Measurements from ENCODE around the gene SLC41A1. TPM values are rescaled to one million over a fixed set of nuclear protein-coding genes. Genes with fewer than 3 reads are reported as not detected.

The SLC41A1 gene
- total and polyA plus RNA-seq, 4 donors, result 7.3 to 40.3 (median 30.5) TPM

GRCh38 chr1:205800981-205801703 lies 11.9 kb downstream of the SLC41A1 start:
- intact Hi-C loops (cut with DNase I), result no loop called here

GRCh38 chr1:205800427-205800826 lies 12.6 kb downstream of the SLC41A1 start:
- Histone ChIP-seq H3K9me3 (ENCODE audit: control insufficient read depth, low read length) (no peaks in the 10 kb centered on the region), H3K4me3 (ENCODE audit: low read length in 2 of 2) (no peak overlapping the region), H3K36me3 (ENCODE audit: control insufficient read depth in 1 of 2, insufficient read depth in 2 of 2, low read length in 1 of 2) (peaks cover 8 to 14% of the 10 kb centered on the region in 2 donors), H3K4me1 (ENCODE audit: control insufficient read depth in 1 of 2, insufficient read depth in 2 of 2, low read length in 2 of 2) (peaks cover 0 to under 1% of the 10 kb centered on the region in 2 donors), H3K27me3 (ENCODE audit: control insufficient read depth in 1 of 2, insufficient read depth in 2 of 2, low read length in 1 of 2) (no peaks in the 10 kb centered on the region), H3K27ac (ENCODE audit: low read depth in 1 of 2, low read length in 2 of 2) (no peak overlapping the region)
- no peak for ATAC-seq (ENCODE audit: low FRiP score)
- no peak for DNase-seq
- intact Hi-C loops (cut with DNase I), result no loop called here
- 68 to 69% methylated on average over 6 to 7 of the region's 7 CpGs for WGBS, 2 donors

More at GRCh38 chr1:205800981-205801703, 11.9 kb downstream of the SLC41A1 start:
- no peak for DNase-seq
- no peaks in the 10 kb centered on the region for H3K9me3 ChIP-seq (ENCODE audit: control insufficient read depth, low read length)
- no peak overlapping the region for H3K4me3 ChIP-seq (ENCODE audit: low read length in 2 of 2)
- H3K4me1 ChIP-seq (ENCODE audit: control insufficient read depth in 1 of 2, insufficient read depth in 2 of 2, low read length in 2 of 2), result peaks cover 0 to 8% of the 10 kb centered on the region in 2 donors
- ATAC-seq (ENCODE audit: low FRiP score), result no peak
- WGBS, 2 donors, result 17 to 27% methylated on average over 7 of the region's 7 CpGs
- H3K36me3 ChIP-seq (ENCODE audit: control insufficient read depth in 1 of 2, insufficient read depth in 2 of 2, low read length in 1 of 2), result peaks cover 6 to 14% of the 10 kb centered on the region in 2 donors
- no peaks in the 10 kb centered on the region for H3K27me3 ChIP-seq (ENCODE audit: control insufficient read depth in 1 of 2, insufficient read depth in 2 of 2, low read length in 1 of 2)
- no peak overlapping the region for H3K27ac ChIP-seq (ENCODE audit: low read depth in 1 of 2, low read length in 2 of 2)

DNA sequence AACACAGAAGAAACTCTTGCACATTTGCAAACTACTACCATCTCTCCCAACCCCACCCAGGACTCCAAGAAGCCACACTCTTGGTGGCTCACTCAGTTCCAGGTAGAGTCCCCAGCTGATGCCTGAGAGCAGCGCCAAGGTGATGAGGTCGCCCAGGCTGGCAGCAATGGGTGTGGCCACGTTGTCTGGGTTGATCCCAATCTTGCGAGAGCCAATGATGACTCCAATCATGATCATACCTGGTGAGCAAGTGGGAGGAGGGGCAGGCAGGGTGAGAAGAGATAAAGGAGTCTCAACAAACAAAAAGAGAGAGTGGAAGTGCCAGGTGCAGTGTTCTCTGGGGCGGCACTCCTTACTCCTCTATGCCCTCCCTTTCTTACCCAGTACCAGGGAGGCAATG lies 14.4 kb downstream of the SLC41A1 start:
- Histone ChIP-seq H3K27ac (ENCODE audit: low read depth in 1 of 2, low read length in 2 of 2) (no peak overlapping the region), H3K36me3 (ENCODE audit: control insufficient read depth in 1 of 2, insufficient read depth in 2 of 2, low read length in 1 of 2) (peaks cover 8 to 14% of the 10 kb centered on the region in 2 donors), H3K4me1 (ENCODE audit: control insufficient read depth in 1 of 2, insufficient read depth in 2 of 2, low read length in 2 of 2) (no peaks in the 10 kb centered on the region), H3K9me3 (ENCODE audit: control insufficient read depth, low read length) (no peaks in the 10 kb centered on the region), H3K4me3 (ENCODE audit: low read length in 2 of 2) (no peak overlapping the region), H3K27me3 (ENCODE audit: control insufficient read depth in 1 of 2, insufficient read depth in 2 of 2, low read length in 1 of 2) (no peaks in the 10 kb centered on the region)
- 70 to 79% methylated on average over 5 of the region's 5 CpGs for WGBS, 2 donors
- DNase-seq (no peak), ATAC-seq (ENCODE audit: low FRiP score) (no peak)
- intact Hi-C loops (cut with DNase I), result no loop called here

DNA sequence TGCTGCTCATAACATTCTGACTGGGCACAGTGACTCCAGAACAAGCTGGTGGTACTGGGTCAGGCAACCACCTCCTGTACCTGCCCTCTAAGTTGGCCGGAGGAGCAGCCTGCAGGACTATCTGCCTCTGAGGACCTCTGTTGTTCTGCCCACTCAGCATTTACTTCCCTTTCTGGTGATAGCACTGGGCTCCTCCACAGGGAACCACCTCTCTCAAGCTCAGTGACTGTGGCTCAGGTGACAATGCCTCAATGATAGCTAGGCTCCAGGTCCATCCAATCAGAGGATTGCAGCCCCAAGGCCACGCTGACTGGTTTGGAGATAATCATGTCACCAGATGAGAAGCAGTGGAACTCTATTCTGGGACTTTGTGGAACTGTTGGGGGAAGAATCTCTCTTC lies 15.8 kb downstream of the SLC41A1 start:
- peaks cover 8 to 17% of the 10 kb centered on the region in 2 donors for H3K36me3 ChIP-seq (ENCODE audit: control insufficient read depth in 1 of 2, insufficient read depth in 2 of 2, low read length in 1 of 2)
- H3K27ac ChIP-seq (ENCODE audit: low read depth in 1 of 2, low read length in 2 of 2), result no peak overlapping the region
- H3K4me3 ChIP-seq (ENCODE audit: low read length in 2 of 2), result no peak overlapping the region
- H3K27me3 ChIP-seq (ENCODE audit: control insufficient read depth in 1 of 2, insufficient read depth in 2 of 2, low read length in 1 of 2), result no peaks in the 10 kb centered on the region
- H3K9me3 ChIP-seq (ENCODE audit: control insufficient read depth, low read length), result no peaks in the 10 kb centered on the region
- intact Hi-C loops (cut with DNase I), result no loop called here
- DNase-seq, result no peak
- H3K4me1 ChIP-seq (ENCODE audit: control insufficient read depth in 1 of 2, insufficient read depth in 2 of 2, low read length in 2 of 2), result no peaks in the 10 kb centered on the region
- WGBS, 2 donors, result 93 to 94% methylated on average over 2 of the region's 2 CpGs
- ATAC-seq (ENCODE audit: low FRiP score), result no peak

GRCh38 chr1:205794011-205794730 lies 18.8 kb downstream of the SLC41A1 start:
- Histone ChIP-seq H3K27ac (ENCODE audit: low read depth in 1 of 2, low read length in 2 of 2) (no peak overlapping the region), H3K27me3 (ENCODE audit: control insufficient read depth in 1 of 2, insufficient read depth in 2 of 2, low read length in 1 of 2) (no peaks in the 10 kb centered on the region), H3K9me3 (ENCODE audit: control insufficient read depth, low read length) (no peaks in the 10 kb centered on the region), H3K4me1 (ENCODE audit: control insufficient read depth in 1 of 2, insufficient read depth in 2 of 2, low read length in 2 of 2) (no peaks in the 10 kb centered on the region), H3K4me3 (ENCODE audit: low read length in 2 of 2) (no peak overlapping the region), H3K36me3 (ENCODE audit: control insufficient read depth in 1 of 2, insufficient read depth in 2 of 2, low read length in 1 of 2) (peaks cover 8 to 19% of the 10 kb centered on the region in 2 donors)
- ATAC-seq (ENCODE audit: low FRiP score) (no peak), DNase-seq (no peak)
- intact Hi-C loops (cut with DNase I), result loop anchor here (5.0 kb wide), 2 partner anchors 123 to 313 kb away; no protein-coding TSS in a partner anchor
- 71 to 73% methylated on average over 5 of the region's 5 CpGs for WGBS, 2 donors

DNA sequence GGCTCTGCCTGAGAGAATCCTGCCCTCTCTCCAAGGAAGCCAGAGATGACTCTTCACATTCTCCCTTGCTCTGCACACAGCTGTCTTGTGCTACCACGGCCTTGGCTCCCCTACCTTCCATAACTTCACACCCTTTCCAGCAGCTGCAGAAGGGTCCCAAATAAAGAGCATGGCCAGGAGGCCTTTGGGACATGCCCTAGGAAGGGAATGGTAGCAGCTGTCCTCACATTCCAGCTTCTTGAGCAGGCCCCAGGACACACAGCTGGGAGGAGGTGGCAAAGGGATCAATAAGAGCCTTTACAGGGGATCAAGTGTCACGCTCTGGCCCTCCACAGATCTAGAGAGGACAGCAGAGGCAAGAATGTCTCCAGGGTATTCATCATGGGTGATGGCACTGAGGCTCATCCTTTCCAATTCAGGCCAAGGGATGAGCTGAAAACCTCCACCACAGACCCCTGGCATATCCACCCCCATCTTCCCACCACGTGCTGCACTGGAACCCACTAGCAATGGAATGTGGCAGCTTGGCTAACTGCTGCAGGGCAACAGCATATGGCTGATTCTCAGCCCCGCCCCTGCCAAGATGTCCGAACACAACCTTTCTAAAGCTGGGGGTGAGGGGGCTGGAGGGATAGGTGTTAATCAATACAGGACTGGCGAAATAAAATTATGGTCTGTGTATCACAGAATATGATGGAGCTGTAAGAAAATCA lies 19.9 kb downstream of the SLC41A1 start:
- no peak for ATAC-seq (ENCODE audit: low FRiP score)
- no peaks in the 10 kb centered on the region for H3K27me3 ChIP-seq (ENCODE audit: control insufficient read depth in 1 of 2, insufficient read depth in 2 of 2, low read length in 1 of 2)
- no peak overlapping the region for H3K4me3 ChIP-seq (ENCODE audit: low read length in 2 of 2)
- no peak for DNase-seq
- intact Hi-C loops (cut with DNase I), result loop anchor here (2.0 to 5.0 kb wide), 3 partner anchors 124 to 314 kb away; no protein-coding TSS in a partner anchor
- no peaks in the 10 kb centered on the region for H3K9me3 ChIP-seq (ENCODE audit: control insufficient read depth, low read length)
- WGBS, 2 donors, result 54 to 64% methylated on average over 6 of the region's 6 CpGs
- no peaks in the 10 kb centered on the region for H3K4me1 ChIP-seq (ENCODE audit: control insufficient read depth in 1 of 2, insufficient read depth in 2 of 2, low read length in 2 of 2)
- no peak overlapping the region for H3K27ac ChIP-seq (ENCODE audit: low read depth in 1 of 2, low read length in 2 of 2)
- H3K36me3 ChIP-seq (ENCODE audit: control insufficient read depth in 1 of 2, insufficient read depth in 2 of 2, low read length in 1 of 2), result peaks cover 8 to 14% of the 10 kb centered on the region in 2 donors

DNA sequence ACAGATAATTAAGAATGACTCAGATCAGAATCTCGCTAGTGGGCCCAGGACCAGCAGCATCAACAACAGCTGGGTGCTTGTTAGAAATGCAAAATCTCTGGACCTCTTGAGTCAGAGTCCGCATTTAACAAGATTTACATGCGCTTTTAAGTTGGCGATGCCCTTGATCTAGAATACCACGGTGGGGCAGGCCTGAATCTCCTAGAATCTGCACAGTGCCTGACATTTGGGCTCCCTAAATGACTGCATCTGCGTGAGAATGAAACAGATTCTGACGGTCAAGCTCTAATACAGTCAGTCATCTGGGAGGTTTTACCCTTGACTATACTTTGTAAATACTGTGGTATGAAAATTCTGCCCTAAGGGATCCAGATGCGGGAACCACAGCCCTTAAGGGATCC lies 20.5 kb downstream of the SLC41A1 start:
- Histone ChIP-seq H3K9me3 (ENCODE audit: control insufficient read depth, low read length) (no peaks in the 10 kb centered on the region), H3K27me3 (ENCODE audit: control insufficient read depth in 1 of 2, insufficient read depth in 2 of 2, low read length in 1 of 2) (no peaks in the 10 kb centered on the region), H3K36me3 (ENCODE audit: control insufficient read depth in 1 of 2, insufficient read depth in 2 of 2, low read length in 1 of 2) (peaks cover 8 to 10% of the 10 kb centered on the region in 2 donors), H3K4me3 (ENCODE audit: low read length in 2 of 2) (no peak overlapping the region), H3K4me1 (ENCODE audit: control insufficient read depth in 1 of 2, insufficient read depth in 2 of 2, low read length in 2 of 2) (no peaks in the 10 kb centered on the region), H3K27ac (ENCODE audit: low read depth in 1 of 2, low read length in 2 of 2) (no peak overlapping the region)
- intact Hi-C loops (cut with DNase I), result loop anchor here (2.0 to 5.0 kb wide), 3 partner anchors 125 to 315 kb away; no protein-coding TSS in a partner anchor
- ATAC-seq (ENCODE audit: low FRiP score) (no peak), DNase-seq (no peak)
- 77 to 79% methylated on average over 8 of the region's 8 CpGs for WGBS, 2 donors

DNA sequence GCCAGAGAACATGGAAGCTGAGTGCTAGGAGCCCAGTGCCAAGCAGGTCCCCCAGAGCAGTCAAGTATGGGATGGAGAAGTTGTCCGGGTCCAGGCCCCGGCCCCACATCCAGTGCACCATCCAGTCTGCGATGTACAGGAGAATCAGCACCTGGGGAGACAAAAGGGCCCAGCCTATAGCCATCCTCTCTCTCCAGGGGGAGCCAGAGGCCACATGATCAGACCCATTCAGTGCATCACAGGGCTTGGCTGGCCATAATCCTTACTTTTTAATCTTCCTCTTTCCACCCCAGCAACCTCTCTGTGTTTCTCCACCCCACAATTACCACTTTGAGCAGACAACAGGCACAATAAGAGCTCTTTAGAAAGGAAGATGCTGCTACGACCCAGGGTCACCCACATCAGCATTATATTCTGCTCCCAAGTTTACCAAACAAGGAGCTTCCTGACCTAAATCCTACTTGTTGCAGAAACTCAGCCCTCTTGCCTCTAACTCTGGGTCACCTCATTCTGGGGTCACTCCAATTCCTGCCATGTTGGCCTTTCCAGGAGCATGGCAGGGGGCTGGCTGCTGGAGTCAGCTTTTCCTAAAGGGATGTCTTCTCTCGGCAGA lies 21.3 kb downstream of the SLC41A1 start:
- Histone ChIP-seq H3K4me1 (ENCODE audit: control insufficient read depth in 1 of 2, insufficient read depth in 2 of 2, low read length in 2 of 2) (no peaks in the 10 kb centered on the region), H3K27ac (ENCODE audit: low read depth in 1 of 2, low read length in 2 of 2) (no peak overlapping the region), H3K4me3 (ENCODE audit: low read length in 2 of 2) (no peak overlapping the region), H3K27me3 (ENCODE audit: control insufficient read depth in 1 of 2, insufficient read depth in 2 of 2, low read length in 1 of 2) (no peaks in the 10 kb centered on the region), H3K36me3 (ENCODE audit: control insufficient read depth in 1 of 2, insufficient read depth in 2 of 2, low read length in 1 of 2) (peaks cover 2 to 8% of the 10 kb centered on the region in 2 donors), H3K9me3 (ENCODE audit: control insufficient read depth, low read length) (no peaks in the 10 kb centered on the region)
- DNase-seq (peak; percentile 71 to 80), ATAC-seq (ENCODE audit: low FRiP score) (peak; percentile 87)
- intact Hi-C loops (cut with DNase I), result loop anchor here (1.0 to 5.0 kb wide), 4 partner anchors 126 to 316 kb away; no protein-coding TSS in a partner anchor
- WGBS, 2 donors, result 54 to 65% methylated on average over 5 of the region's 5 CpGs
